ENCODE results near the gene FAM47E.

The FAM47E gene

GRCh38 chr4:76306882-76307659 lies 55.5 kb downstream of the FAM47E start:
- Histone ChIP-seq H3K79me2 (ENCODE audit: control insufficient read depth, low read length) (no peaks in the 10 kb centered on the region), H3K4me3 (ENCODE audit: low read length) (no peak overlapping the region), H3F3A (ENCODE audit: control insufficient read depth, insufficient read depth) (no peaks in the 10 kb centered on the region), H3K9me2 (replicated peaks; ENCODE audit: control insufficient read depth, low read length) (no peaks in the 10 kb centered on the region), H3K27ac (ENCODE audit: low read depth, low read length) (no peak overlapping the region), H4K20me1 (ENCODE audit: control insufficient read depth, insufficient read depth, low read depth, low read length) (no peaks in the 10 kb centered on the region), H3K27me3 (ENCODE audit: control insufficient read depth, low read length) (no peaks in the 10 kb centered on the region), H3K4me2 (ENCODE audit: low read length) (no peak overlapping the region), H3K36me3 (ENCODE audit: control insufficient read depth, low read length) (no peaks in the 10 kb centered on the region), H3K9me3 (ENCODE audit: control insufficient read depth, insufficient read depth, low read length) (no peaks in the 10 kb centered on the region; the same call in 1 of the 2 replicates), H3K4me1 (ENCODE audit: control insufficient read depth, low read length) (no peaks in the 10 kb centered on the region)
- TF ChIP-seq CTCF (IDR thresholded peaks at IDR 0.05; ENCODE audit: low read depth, low read length, poor library complexity, severe bottlenecking) (no peak), EZH2phosphoT487 (IDR thresholded peaks at IDR 0.05; ENCODE audit: borderline replicate concordance, low read length) (no peak)

DNA sequence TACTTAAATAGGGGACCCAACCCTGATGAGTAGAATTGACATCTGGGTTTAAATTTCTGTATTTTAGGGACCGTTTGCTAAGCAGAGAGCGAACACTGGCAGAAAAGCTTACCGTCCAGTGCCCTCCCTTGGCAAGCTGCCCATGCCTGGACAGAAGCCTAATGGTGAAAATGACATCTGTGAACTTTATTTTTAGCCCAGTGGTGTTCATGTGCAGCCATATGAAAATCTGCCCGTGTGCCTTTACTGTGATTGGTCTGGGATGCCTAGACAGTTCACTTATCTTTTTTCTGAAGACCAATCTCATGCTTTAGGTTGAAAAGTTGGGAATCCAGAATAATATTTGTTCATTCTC lies 56.1 kb downstream of the FAM47E start:
- Histone ChIP-seq H3K4me1 (ENCODE audit: control insufficient read depth, low read length) (no peaks in the 10 kb centered on the region), H3K4me3 (ENCODE audit: low read length) (no peak overlapping the region), H3K79me2 (ENCODE audit: control insufficient read depth, low read length) (no peaks in the 10 kb centered on the region), H3K9me2 (replicated peaks; ENCODE audit: control insufficient read depth, low read length) (no peaks in the 10 kb centered on the region), H4K20me1 (ENCODE audit: control insufficient read depth, insufficient read depth, low read depth, low read length) (no peaks in the 10 kb centered on the region), H3K36me3 (ENCODE audit: control insufficient read depth, low read length) (no peaks in the 10 kb centered on the region), H3F3A (ENCODE audit: control insufficient read depth, insufficient read depth) (no peaks in the 10 kb centered on the region), H3K27ac (ENCODE audit: low read depth, low read length) (no peak overlapping the region), H3K4me2 (ENCODE audit: low read length) (no peak overlapping the region), H3K9me3 (ENCODE audit: control insufficient read depth, insufficient read depth, low read length) (no peaks in the 10 kb centered on the region; the same call in 1 of the 2 replicates), H3K27me3 (ENCODE audit: control insufficient read depth, low read length) (no peaks in the 10 kb centered on the region)
- TF ChIP-seq EZH2phosphoT487 (IDR thresholded peaks at IDR 0.05; ENCODE audit: borderline replicate concordance, low read length), result no peak
- no peak for TF ChIP-seq CTCF (IDR thresholded peaks at IDR 0.05; ENCODE audit: low read depth, low read length, poor library complexity, severe bottlenecking)

DNA sequence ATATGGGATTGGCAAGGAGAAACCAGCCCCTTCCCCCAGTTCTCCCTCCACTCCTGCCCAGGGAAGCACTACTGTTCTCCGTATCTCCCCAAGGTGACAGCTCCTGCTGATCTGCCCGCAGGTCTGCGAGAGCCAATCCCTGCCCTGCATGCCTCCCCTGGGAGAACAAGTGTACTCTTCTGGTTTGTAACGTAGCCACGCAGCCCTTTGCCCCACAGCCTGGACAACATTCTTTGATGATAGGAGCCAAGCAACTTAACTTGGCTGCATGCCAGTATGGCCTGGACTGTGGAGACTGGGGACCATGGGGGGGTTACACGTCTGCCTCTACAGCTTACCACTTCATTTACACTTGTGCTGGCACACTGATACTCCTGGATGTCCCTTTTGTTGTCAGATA lies 57.0 kb downstream of the FAM47E start:
- H3K4me1 ChIP-seq (ENCODE audit: control insufficient read depth, low read length), result no peaks in the 10 kb centered on the region

More for the DNA sequence above, 57.0 kb downstream of the FAM47E start:
- no peaks in the 10 kb centered on the region for H3K79me2 ChIP-seq (ENCODE audit: control insufficient read depth, low read length)
- H3K4me2 ChIP-seq (ENCODE audit: low read length), result no peak overlapping the region
- no peaks in the 10 kb centered on the region for H3F3A ChIP-seq (ENCODE audit: control insufficient read depth, insufficient read depth)
- TF ChIP-seq EZH2phosphoT487 (IDR thresholded peaks at IDR 0.05; ENCODE audit: borderline replicate concordance, low read length), result no peak
- no peak for TF ChIP-seq CTCF (IDR thresholded peaks at IDR 0.05; ENCODE audit: low read depth, low read length, poor library complexity, severe bottlenecking)
- H4K20me1 ChIP-seq (ENCODE audit: control insufficient read depth, insufficient read depth, low read depth, low read length), result no peaks in the 10 kb centered on the region
- no peaks in the 10 kb centered on the region for H3K36me3 ChIP-seq (ENCODE audit: control insufficient read depth, low read length)
- no peak overlapping the region for H3K27ac ChIP-seq (ENCODE audit: low read depth, low read length)
- H3K4me3 ChIP-seq (ENCODE audit: low read length), result no peak overlapping the region
- no peaks in the 10 kb centered on the region for H3K27me3 ChIP-seq (ENCODE audit: control insufficient read depth, low read length)
- no peaks in the 10 kb centered on the region; the same call in 1 of the 2 replicates for H3K9me3 ChIP-seq (ENCODE audit: control insufficient read depth, insufficient read depth, low read length)
- H3K9me2 ChIP-seq (replicated peaks; ENCODE audit: control insufficient read depth, low read length), result no peaks in the 10 kb centered on the region

Measured in DOHH2 (cell line).